ENCODE results near the gene LMBR1L.
A peak's percentile ranks its signal among the peaks of the same experiment; 100 is the strongest.
"Not testable (repeated sequence)": the region's sequence is repeated elsewhere in the genome, so short reads cannot be mapped to it uniquely, and the experiment has no call there.

The LMBR1L gene

GRCh38 chr12:49079793-49080192 is 30.9 kb downstream of the LMBR1L start:
- no peak overlapping the region for H3K4me3 Mint-ChIP-seq
- no peaks in the 10 kb centered on the region for H3K9me3 Mint-ChIP-seq
- no peaks in the 10 kb centered on the region for H3K27me3 Mint-ChIP-seq
- no peaks in the 10 kb centered on the region for H3K4me1 Mint-ChIP-seq (ENCODE audit: low read depth)
- H3K36me3 Mint-ChIP-seq (ENCODE audit: low read depth): no peaks in the 10 kb centered on the region
- no peak for DNase-seq
- no peak overlapping the region for H3K27ac Mint-ChIP-seq

- H3K4me1 Mint-ChIP-seq (ENCODE audit: low read depth): peaks cover 23% of the 10 kb centered on the region
- no peaks in the 10 kb centered on the region for H3K27me3 Mint-ChIP-seq
- no peaks in the 10 kb centered on the region for H3K9me3 Mint-ChIP-seq
- peak overlapping the region; percentile 18 for H3K27ac Mint-ChIP-seq
- H3K4me3 Mint-ChIP-seq: no peak overlapping the region
- DNase-seq: no peak
- peaks cover 10% of the 10 kb centered on the region for H3K36me3 Mint-ChIP-seq (ENCODE audit: low read depth)
Measured at GRCh38 chr12:49070971-49071370, 39.7 kb downstream of the LMBR1L start.

- H3K4me1 Mint-ChIP-seq (ENCODE audit: low read depth): peaks cover 23% of the 10 kb centered on the region
- peak within 1 kb of the TSS; percentile 94 for H3K27ac Mint-ChIP-seq
- DNase-seq: peak; percentile 99
- peaks cover 17% of the 10 kb centered on the region for H3K36me3 Mint-ChIP-seq (ENCODE audit: low read depth)
- H3K9me3 Mint-ChIP-seq: no peaks in the 10 kb centered on the region
- H3K4me3 Mint-ChIP-seq: peak within 1 kb of the TSS; percentile 90
- no peaks in the 10 kb centered on the region for H3K27me3 Mint-ChIP-seq
Measured at GRCh38 chr12:49069507-49070346, 40.9 kb downstream of the LMBR1L start, which contains the start of gene RHEBL1. TSS of gene RHEBL1 (minus strand) at chr12:49069979. CDS start at chr12:49069785, 194 bp downstream.

GRCh38 chr12:49068879-49069506 is 41.7 kb downstream of the LMBR1L start:
- Mint-ChIP-seq H3K4me3 (peak overlapping the region; percentile 90), H3K27me3 (no peaks in the 10 kb centered on the region), H3K36me3 (ENCODE audit: low read depth) (peaks cover 21% of the 10 kb centered on the region), H3K9me3 (no peaks in the 10 kb centered on the region), H3K27ac (peak overlapping the region; percentile 94), H3K4me1 (ENCODE audit: low read depth) (peaks cover 23% of the 10 kb centered on the region)
- DNase-seq: no peak

- Mint-ChIP-seq H3K4me1 (ENCODE audit: low read depth) (peaks cover 26% of the 10 kb centered on the region), H3K27me3 (no peaks in the 10 kb centered on the region), H3K9me3 (no peaks in the 10 kb centered on the region), H3K27ac (no peak overlapping the region), H3K4me3 (no peak overlapping the region), H3K36me3 (ENCODE audit: low read depth) (peaks cover 25% of the 10 kb centered on the region)
- DNase-seq: no peak
Measured at GRCh38 chr12:49066120-49066519, 44.5 kb downstream of the LMBR1L start.

- peaks cover 32% of the 10 kb centered on the region for H3K36me3 Mint-ChIP-seq (ENCODE audit: low read depth)
- no peak for DNase-seq
- no peaks in the 10 kb centered on the region for H3K9me3 Mint-ChIP-seq
- no peak overlapping the region for H3K4me3 Mint-ChIP-seq
- no peak overlapping the region for H3K27ac Mint-ChIP-seq
- peaks cover 23% of the 10 kb centered on the region for H3K4me1 Mint-ChIP-seq (ENCODE audit: low read depth)
- no peaks in the 10 kb centered on the region for H3K27me3 Mint-ChIP-seq
Measured at GRCh38 chr12:49064767-49065152, 45.9 kb downstream of the LMBR1L start.

- not testable (repeated sequence) for H3K9me3 Mint-ChIP-seq, DNase-seq, H3K27me3 Mint-ChIP-seq
- Mint-ChIP-seq H3K27ac (peak overlapping the region; percentile 40), H3K36me3 (ENCODE audit: low read depth) (peaks cover 53% of the 10 kb centered on the region), H3K4me3 (peak overlapping the region; percentile 98), H3K4me1 (ENCODE audit: low read depth) (peaks cover 28% of the 10 kb centered on the region)
Measured at GRCh38 chr12:49061916-49062315, 48.7 kb downstream of the LMBR1L start.

- no peaks in the 10 kb centered on the region for H3K27me3 Mint-ChIP-seq
- peaks cover 35% of the 10 kb centered on the region for H3K4me1 Mint-ChIP-seq (ENCODE audit: low read depth)
Measured at GRCh38 chr12:49061157-49061650, 49.4 kb downstream of the LMBR1L start.

GRCh38 chr12:49060237-49061156 is 50.1 kb downstream of the LMBR1L start, which contains the start of gene KMT2D:
TSS of gene KMT2D (minus strand) at chr12:49060794. CDS start at chr12:49055324, 5,470 bp downstream.
- peaks cover 57% of the 10 kb centered on the region for H3K36me3 Mint-ChIP-seq (ENCODE audit: low read depth)
- peak within 1 kb of the TSS; percentile 99 for H3K27ac Mint-ChIP-seq
- H3K27me3 Mint-ChIP-seq: no peaks in the 10 kb centered on the region
- peaks cover 42% of the 10 kb centered on the region for H3K4me1 Mint-ChIP-seq (ENCODE audit: low read depth)
- no peaks in the 10 kb centered on the region for H3K9me3 Mint-ChIP-seq
- peak; percentile 92 for DNase-seq
- H3K4me3 Mint-ChIP-seq: peak within 1 kb of the TSS; percentile 98

More at GRCh38 chr12:49061157-49061650, 49.4 kb downstream of the LMBR1L start:
- Mint-ChIP-seq H3K4me3 (peak overlapping the region; percentile 98), H3K27ac (peak overlapping the region; percentile 99), H3K9me3 (no peaks in the 10 kb centered on the region), H3K36me3 (ENCODE audit: low read depth) (peaks cover 55% of the 10 kb centered on the region)
- no peak for DNase-seq

- Mint-ChIP-seq H3K4me3 (peak overlapping the region; percentile 98), H3K9me3 (no peaks in the 10 kb centered on the region), H3K27ac (peak overlapping the region; percentile 94), H3K27me3 (no peaks in the 10 kb centered on the region), H3K4me1 (ENCODE audit: low read depth) (peaks cover 52% of the 10 kb centered on the region), H3K36me3 (ENCODE audit: low read depth) (peaks cover 60% of the 10 kb centered on the region)
- DNase-seq: no peak
Measured at GRCh38 chr12:49059299-49060171, 51.1 kb downstream of the LMBR1L start.

GRCh38 chr12:49059045-49059298 is 51.7 kb downstream of the LMBR1L start:
- Mint-ChIP-seq H3K27ac (peak overlapping the region; percentile 94), H3K9me3 (no peaks in the 10 kb centered on the region), H3K36me3 (ENCODE audit: low read depth) (peaks cover 62% of the 10 kb centered on the region), H3K4me3 (peak overlapping the region; percentile 98), H3K4me1 (ENCODE audit: low read depth) (peaks cover 52% of the 10 kb centered on the region), H3K27me3 (no peaks in the 10 kb centered on the region)
- DNase-seq: no peak

- DNase-seq: no peak
- peaks cover 50% of the 10 kb centered on the region for H3K4me1 Mint-ChIP-seq (ENCODE audit: low read depth)
- peaks cover 67% of the 10 kb centered on the region for H3K36me3 Mint-ChIP-seq (ENCODE audit: low read depth)
- H3K9me3 Mint-ChIP-seq: no peaks in the 10 kb centered on the region
- H3K27me3 Mint-ChIP-seq: no peaks in the 10 kb centered on the region
- H3K27ac Mint-ChIP-seq: peak overlapping the region; percentile 94
- peak overlapping the region; percentile 98 for H3K4me3 Mint-ChIP-seq
Measured at GRCh38 chr12:49058366-49059044, 52.1 kb downstream of the LMBR1L start.

- peak overlapping the region; percentile 94 for H3K27ac Mint-ChIP-seq
- H3K27me3 Mint-ChIP-seq: no peaks in the 10 kb centered on the region
- H3K4me3 Mint-ChIP-seq: peak overlapping the region; percentile 98
- peaks cover 73% of the 10 kb centered on the region for H3K36me3 Mint-ChIP-seq (ENCODE audit: low read depth)
- DNase-seq: no peak
- no peaks in the 10 kb centered on the region for H3K9me3 Mint-ChIP-seq
- H3K4me1 Mint-ChIP-seq (ENCODE audit: low read depth): peaks cover 50% of the 10 kb centered on the region
Measured at GRCh38 chr12:49057888-49058287, 52.8 kb downstream of the LMBR1L start.

Measured in activated T-cell treated with anti-CD3 and anti-CD28 coated beads, Interleukin-2, amount 50 U/mL, for 24 hours (primary cell).